GM12891 (cell line): ENCODE measurements around the gene RBM24.

ENCODE experiments used
- POLR2A ChIP-seq: IDR thresholded peaks from 2 replicates; pipeline ENCODE4 v1.6.1; 2011; ENCODE audit warnings: low read depth, low read length, control low read depth
- TAF1 ChIP-seq: IDR thresholded peaks from 2 replicates; pipeline ENCODE4 v1.6.1; 2011; ENCODE audit warnings: low read depth, low read length, control low read depth

DNA sequence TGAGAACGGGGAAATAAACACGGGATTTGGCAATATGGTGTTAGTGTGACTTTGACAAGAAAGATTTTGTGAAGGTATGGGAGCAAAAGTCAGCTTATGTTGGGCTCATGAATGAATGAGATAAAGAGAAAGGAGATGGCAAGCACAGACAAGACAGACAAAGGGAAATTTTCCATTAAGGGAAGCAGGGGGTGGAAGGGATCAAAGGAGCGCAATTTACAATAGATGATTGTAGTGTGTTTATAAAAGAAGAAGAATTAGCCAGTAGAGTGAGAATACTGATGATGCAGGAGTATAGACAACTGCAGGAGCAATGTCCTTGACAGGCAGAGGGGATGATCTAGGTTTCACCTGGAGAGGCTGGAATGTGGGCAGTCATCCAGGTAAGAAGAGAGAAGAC is 34.1 kb downstream of the RBM24 start:
- no peak for TF ChIP-seq TAF1
- TF ChIP-seq POLR2A, result no peak
